CD4-positive, alpha-beta T cell treated with Interleukin-4 for 4 hours (primary cell): Measurements from ENCODE around the gene TSHZ2.
"Not testable (repeated sequence)": the region's sequence is repeated elsewhere in the genome, so short reads cannot be mapped to it uniquely, and the experiment has no call there.

Experiments used
- DNase-seq: peaks from one replicate; pipeline ENCODE4 v3.0.0-alpha.2; 2020

Gene TSHZ2

DNA sequence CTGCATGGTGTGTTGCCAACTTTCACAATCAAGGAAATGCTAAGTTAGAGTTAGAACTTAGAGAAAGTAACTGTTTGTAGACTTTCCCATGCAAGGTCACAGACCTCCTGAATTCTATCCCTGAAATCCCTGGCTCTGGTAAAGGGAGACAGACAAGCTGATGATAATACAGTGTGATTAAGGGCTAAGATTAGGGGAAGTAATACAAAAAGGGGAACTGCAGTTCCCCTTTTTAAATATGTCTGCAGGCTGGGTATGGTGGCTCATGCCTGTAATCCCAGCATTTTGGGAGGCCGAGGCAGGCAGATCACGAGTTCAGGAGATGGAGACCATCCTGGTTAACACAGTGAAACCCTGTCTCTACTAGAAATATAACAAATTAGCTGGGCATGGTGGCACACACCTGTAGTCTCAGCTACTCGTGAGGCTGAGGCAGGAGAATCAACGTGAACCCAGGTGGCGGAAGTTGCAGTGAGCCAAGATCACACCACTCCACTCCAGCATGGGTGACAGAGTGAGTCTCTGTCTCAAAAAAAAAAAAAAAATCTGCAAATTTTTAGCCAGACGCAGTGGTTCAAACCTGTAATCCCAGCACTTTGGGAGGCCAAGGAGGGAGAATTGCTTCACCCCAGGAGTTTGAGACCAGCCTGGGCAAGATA is 560.6 kb downstream of the TSHZ2 start:
- DNase-seq, result not testable (repeated sequence)

DNA sequence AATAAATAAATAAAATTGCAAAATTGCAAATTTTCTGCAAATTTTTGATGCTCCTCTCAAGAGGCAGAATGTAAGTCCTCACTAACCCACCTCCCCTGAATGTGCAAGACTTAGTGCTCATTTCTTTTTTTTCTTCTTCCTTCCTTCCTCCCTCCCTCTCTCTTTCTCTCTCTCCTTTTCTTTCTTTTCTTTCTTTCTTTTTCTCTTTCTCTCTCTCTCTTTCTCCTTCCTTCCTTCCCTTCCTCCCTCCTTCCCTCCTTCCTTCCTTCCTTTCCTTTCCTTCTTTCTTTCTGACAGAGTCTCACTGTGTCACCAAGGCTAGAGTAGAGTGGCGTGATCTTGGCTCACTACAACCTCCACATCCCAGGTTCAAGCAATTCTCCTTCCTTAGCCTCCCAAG is 561.3 kb downstream of the TSHZ2 start:
- DNase-seq, result no peak

DNA sequence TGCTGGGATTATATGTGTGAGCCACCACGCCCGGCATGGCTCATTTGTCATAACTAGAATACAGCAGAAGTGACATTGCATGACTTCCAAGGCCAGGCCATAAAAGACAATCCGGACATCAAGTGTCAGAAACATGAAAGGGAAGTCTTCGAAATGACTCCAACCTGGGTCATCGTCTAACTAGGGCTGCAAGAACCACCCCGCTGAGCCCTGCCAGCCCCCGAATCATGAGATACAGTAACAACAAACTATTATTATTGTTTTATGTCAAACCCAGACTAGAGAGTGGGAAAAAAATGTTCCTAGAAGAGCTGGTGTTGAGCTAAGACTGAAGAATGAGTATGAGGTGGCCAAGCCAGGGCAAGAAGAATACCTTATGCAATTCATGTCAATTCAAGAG is 561.9 kb downstream of the TSHZ2 start:
- no peak for DNase-seq

DNA sequence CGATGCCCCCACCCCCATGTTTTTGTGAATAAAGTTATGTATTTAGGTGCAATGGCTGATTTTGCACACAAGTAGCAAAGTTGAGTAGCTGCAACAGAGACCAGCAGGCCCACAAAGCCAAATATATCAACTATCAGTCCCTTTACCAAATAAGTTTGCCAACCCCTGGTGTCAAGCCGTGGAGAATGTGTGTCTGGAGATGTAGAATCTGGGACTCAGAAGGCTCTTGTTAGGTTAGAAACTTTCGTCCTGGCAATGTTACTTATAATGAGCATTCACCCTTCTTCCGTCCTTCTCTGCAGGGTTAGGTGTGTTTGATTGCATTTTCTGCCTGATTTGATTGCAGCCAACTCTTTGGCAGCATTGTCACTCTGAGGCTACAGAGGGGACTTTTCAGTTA is 563.7 kb downstream of the TSHZ2 start:
- no peak for DNase-seq

DNA sequence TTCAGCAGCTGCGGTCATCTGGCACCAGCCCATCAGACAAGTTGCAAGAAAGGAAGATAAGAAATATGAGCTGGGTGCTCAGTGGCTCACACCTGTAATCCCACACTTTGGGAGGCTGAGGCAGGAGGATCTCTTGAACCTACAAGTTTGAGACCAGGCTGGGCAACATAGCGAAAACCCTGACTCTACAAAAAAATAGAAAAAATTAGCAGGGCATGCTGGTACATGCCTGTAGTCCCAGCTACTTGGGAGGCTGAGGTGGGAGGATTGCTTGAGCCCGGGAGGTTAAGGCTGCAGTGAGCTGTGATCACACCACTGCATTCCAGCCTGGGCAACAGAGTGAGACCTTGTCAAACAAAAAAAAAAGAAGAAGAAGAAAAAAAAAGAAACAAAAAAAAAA is 564.2 kb downstream of the TSHZ2 start:
- not testable (repeated sequence) for DNase-seq

DNA sequence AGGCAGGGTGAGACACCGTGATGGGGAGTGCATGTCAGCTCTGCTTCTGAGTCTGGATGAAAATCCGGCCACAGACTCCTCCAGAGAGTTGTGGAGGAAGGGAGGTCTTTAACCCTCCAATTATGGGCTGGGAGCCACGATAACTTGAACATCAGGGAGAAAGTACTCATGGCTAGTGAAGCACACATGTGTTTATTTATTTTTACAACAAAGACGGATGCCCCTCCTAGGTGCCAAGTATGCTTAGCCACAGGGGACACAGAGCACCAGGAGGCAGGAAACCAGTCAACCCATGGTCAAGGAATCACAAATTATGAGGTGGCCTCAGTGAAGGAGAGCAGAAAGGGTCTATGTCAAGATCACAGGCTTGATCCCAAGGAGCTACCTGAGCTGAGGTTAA is 567.4 kb downstream of the TSHZ2 start:
- no peak for DNase-seq
